Duodenal mucosa (tissue), 2 donors: ENCODE measurements around the gene ACTR3C.

Experiments used
- H3K27ac ChIP-seq: one replicate; pipeline ENCODE4 v1.7.0; 2013; ENCODE audit warnings: low read depth, low read length
- H3K27me3 ChIP-seq, 2 donors: one replicate each; pipeline ENCODE4 v1.7.0; 2013; ENCODE audit warnings: low read length in 2 of 2, control low read depth in 1 of 2; ENCODE audit not compliant: insufficient read depth in 2 of 2, control insufficient read depth in 1 of 2
- H3K36me3 ChIP-seq, 2 donors: one replicate each; pipeline ENCODE4 v1.7.0; 2013; ENCODE audit warnings: low read length in 2 of 2, control low read depth in 1 of 2; ENCODE audit not compliant: insufficient read depth in 2 of 2, control insufficient read depth in 1 of 2
- H3K4me1 ChIP-seq, 2 donors: one replicate each; pipeline ENCODE4 v1.7.0; 2013; ENCODE audit warnings: low read length in 2 of 2, control low read depth in 1 of 2; ENCODE audit not compliant: insufficient read depth in 2 of 2, control insufficient read depth in 1 of 2
- H3K4me3 ChIP-seq, 2 donors: one replicate each; pipeline ENCODE4 v1.7.0; 2013; ENCODE audit warnings: low read length in 2 of 2, low read depth in 1 of 2
- H3K9ac ChIP-seq, 2 donors: one replicate each; pipeline ENCODE4 v1.7.0; 2013; ENCODE audit warnings: low read length in 2 of 2, low read depth in 1 of 2
- H3K9me3 ChIP-seq, 2 donors: one replicate each; pipeline ENCODE4 v1.7.0; 2013; ENCODE audit warnings: low read length in 2 of 2, control low read depth in 1 of 2; ENCODE audit not compliant: control insufficient read depth in 1 of 2

Gene ACTR3C

GRCh38 chr7:150367677-150368095 is 44.3 kb upstream of the ACTR3C start:
- H3K27me3 ChIP-seq, result no peaks in the 10 kb centered on the region
- peaks cover under 1 to 9% of the 10 kb centered on the region in 2 donors for H3K36me3 ChIP-seq
- peaks cover 29 to 44% of the 10 kb centered on the region in 2 donors for H3K4me1 ChIP-seq
- H3K27ac ChIP-seq, result peak overlapping the region; percentile 89
- H3K9me3 ChIP-seq, result no peaks in the 10 kb centered on the region
- H3K4me3 ChIP-seq, result peak overlapping the region; percentile 83 to 89
- peak overlapping the region; percentile 87 to 92 for H3K9ac ChIP-seq

- peaks cover 20 to 28% of the 10 kb centered on the region in 2 donors for H3K4me1 ChIP-seq
- H3K27me3 ChIP-seq, result no peaks in the 10 kb centered on the region
- H3K36me3 ChIP-seq, result peaks cover 0 to 3% of the 10 kb centered on the region in 2 donors
- H3K27ac ChIP-seq, result no peak overlapping the region
- H3K9ac ChIP-seq, result no peak overlapping the region
- H3K4me3 ChIP-seq, result no peak overlapping the region
- no peaks in the 10 kb centered on the region for H3K9me3 ChIP-seq
Observed at GRCh38 chr7:150365673-150366398, 42.5 kb upstream of the ACTR3C start.

DNA sequence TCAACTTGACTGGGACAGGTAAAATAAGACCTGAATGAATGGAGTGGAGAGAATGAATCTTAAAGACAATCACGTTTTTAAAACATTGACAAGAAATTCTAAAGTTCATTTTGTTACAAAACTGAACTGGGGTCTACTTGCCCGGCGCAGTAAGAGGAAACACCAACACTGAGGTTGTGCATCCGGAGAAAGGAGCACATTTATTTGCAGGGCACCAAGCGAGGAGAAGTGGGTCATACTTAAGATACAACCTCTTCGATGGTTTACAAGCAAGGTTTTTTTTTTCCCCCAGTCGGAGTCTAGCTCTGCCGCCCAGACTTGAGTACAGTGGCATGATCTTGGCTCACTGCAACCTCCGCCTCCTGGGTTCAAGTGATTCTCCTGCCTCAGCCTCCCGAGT is 41.8 kb upstream of the ACTR3C start:
- no peaks in the 10 kb centered on the region for H3K36me3 ChIP-seq
- H3K9ac ChIP-seq, result no peak overlapping the region
- no peaks in the 10 kb centered on the region for H3K27me3 ChIP-seq
- H3K27ac ChIP-seq, result no peak overlapping the region
- H3K4me3 ChIP-seq, result no peak overlapping the region
- H3K4me1 ChIP-seq, result peaks cover 13 to 22% of the 10 kb centered on the region in 2 donors
- H3K9me3 ChIP-seq, result no peaks in the 10 kb centered on the region

- Histone ChIP-seq H3K27me3 (no peaks in the 10 kb centered on the region), H3K36me3 (no peaks in the 10 kb centered on the region), H3K27ac (no peak overlapping the region), H3K9ac (no peak overlapping the region), H3K4me1 (peaks cover 6 to 12% of the 10 kb centered on the region in 2 donors), H3K9me3 (no peaks in the 10 kb centered on the region), H3K4me3 (no peak overlapping the region)
Observed at GRCh38 chr7:150363872-150364271, 40.5 kb upstream of the ACTR3C start.

DNA sequence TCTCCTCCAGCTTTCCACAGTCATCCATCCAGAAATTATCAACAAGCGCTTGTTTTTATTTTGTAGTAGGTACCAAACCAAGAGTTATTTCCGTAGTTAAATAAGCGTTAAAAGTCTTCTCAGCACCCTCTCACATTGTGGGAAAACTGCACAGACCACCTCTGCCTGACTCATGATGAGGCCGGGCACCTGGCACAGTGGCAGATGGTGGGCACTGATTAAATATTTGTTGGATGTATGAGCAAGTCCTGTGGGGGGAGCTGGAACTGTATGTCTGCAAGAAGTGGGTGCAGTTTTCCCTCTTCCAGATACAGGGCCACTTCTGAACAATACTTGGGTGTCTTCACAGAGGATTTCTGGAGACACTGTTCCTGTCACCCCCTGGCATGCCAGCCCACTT is 40.0 kb upstream of the ACTR3C start:
- no peak overlapping the region for H3K27ac ChIP-seq
- no peaks in the 10 kb centered on the region for H3K9me3 ChIP-seq
- H3K4me1 ChIP-seq, result peaks cover 6 to 12% of the 10 kb centered on the region in 2 donors
- no peak overlapping the region for H3K4me3 ChIP-seq
- H3K9ac ChIP-seq, result no peak overlapping the region
- no peaks in the 10 kb centered on the region for H3K36me3 ChIP-seq
- no peaks in the 10 kb centered on the region for H3K27me3 ChIP-seq

GRCh38 chr7:150361807-150362621 is 38.7 kb upstream of the ACTR3C start:
- Histone ChIP-seq H3K27ac (no peak overlapping the region), H3K4me1 (peaks cover 9 to 12% of the 10 kb centered on the region in 2 donors), H3K9ac (no peak overlapping the region), H3K36me3 (no peaks in the 10 kb centered on the region), H3K9me3 (no peaks in the 10 kb centered on the region), H3K27me3 (no peaks in the 10 kb centered on the region), H3K4me3 (no peak overlapping the region)

DNA sequence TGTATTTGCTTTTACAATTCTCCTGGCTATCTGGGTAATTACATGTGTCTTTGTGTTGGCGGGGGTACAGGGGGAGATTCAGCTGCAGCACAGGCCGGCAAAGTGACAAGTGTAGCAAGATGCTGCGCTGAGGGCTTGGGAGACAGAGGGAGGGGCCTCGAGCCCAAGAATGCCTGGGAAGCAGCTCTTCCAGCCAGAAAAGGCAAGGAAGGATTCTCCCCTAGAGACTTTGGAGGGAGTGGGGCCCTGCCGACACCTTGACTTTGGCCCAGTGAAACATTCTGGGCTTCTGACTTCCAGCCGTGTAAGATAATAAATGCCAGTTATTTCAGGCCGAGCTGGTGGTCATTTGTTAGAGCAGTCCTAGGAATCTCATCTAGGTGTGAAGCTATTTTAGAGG is 38.1 kb upstream of the ACTR3C start:
- H3K9me3 ChIP-seq, result no peaks in the 10 kb centered on the region
- peaks cover 9 to 12% of the 10 kb centered on the region in 2 donors for H3K4me1 ChIP-seq
- no peak overlapping the region for H3K4me3 ChIP-seq
- H3K27ac ChIP-seq, result no peak overlapping the region
- H3K36me3 ChIP-seq, result no peaks in the 10 kb centered on the region
- no peak overlapping the region for H3K9ac ChIP-seq
- no peaks in the 10 kb centered on the region for H3K27me3 ChIP-seq

DNA sequence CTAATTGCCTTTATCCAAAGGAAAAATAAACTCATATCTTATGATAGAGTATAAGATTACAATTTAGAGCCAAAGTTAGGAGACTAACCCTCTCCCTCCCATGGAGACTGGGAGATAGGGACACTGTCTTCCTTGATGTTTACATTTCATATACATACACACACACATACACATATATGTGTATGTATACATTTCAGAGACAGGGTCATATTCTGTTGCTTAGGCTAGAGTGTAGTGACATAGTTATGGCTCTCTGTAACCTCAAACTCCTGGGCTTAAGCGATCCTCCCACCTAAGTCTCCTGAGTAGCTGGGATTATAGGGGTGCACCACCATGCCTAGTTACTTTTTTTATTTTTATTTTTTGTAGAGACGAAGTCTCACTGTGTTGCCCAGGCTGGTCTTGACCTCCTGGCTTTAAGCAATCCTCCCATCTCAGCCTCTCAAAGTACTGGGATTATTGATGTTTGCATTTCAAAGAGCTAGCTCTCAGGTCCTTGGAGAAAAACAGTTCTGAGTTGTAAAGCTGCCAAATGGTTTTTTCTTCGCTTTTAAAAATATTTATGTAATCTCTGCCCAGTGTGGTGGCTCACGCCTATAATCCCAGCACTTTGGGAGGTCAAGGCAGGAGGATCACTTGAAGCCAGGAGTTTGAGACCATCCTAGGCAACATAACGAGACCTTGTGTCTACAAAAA is 37.2 kb upstream of the ACTR3C start:
- no peak overlapping the region for H3K9ac ChIP-seq
- no peak overlapping the region for H3K27ac ChIP-seq
- H3K4me3 ChIP-seq, result no peak overlapping the region
- no peaks in the 10 kb centered on the region for H3K9me3 ChIP-seq
- no peaks in the 10 kb centered on the region for H3K36me3 ChIP-seq
- H3K27me3 ChIP-seq, result no peaks in the 10 kb centered on the region
- H3K4me1 ChIP-seq, result peaks cover 9 to 12% of the 10 kb centered on the region in 2 donors

DNA sequence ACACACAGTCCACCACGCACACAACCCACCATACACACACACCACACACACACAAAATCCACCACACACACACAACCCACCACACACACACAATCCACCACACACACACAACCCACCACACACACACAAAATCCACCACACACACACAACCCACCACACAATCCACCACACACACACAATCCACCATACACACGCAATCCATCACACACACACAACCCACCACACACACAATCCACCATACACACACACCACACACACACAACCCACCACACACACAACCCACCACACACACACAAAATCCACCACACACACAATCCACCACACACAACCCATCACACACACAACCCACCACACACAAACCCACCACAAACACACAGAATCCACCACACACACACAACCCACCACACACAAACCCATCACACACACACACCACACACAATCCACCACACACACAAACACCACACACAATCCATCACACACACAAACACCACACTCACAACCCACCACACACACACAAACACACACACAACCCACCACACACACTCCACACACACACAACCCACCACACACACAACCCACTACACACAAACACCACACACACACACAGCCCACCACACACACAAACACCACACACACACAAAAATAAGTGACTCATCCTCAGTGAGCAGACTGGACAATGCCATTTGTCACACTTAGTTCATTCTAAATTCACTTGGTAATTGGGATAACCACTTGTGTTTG is 36.4 kb upstream of the ACTR3C start:
- Histone ChIP-seq H3K9me3 (no peaks in the 10 kb centered on the region), H3K27ac (no peak overlapping the region), H3K27me3 (no peaks in the 10 kb centered on the region), H3K9ac (no peak overlapping the region), H3K36me3 (no peaks in the 10 kb centered on the region), H3K4me1 (peaks cover 9 to 12% of the 10 kb centered on the region in 2 donors), H3K4me3 (no peak overlapping the region)
